ENCODE results near the gene CACNG1.
"Not testable (repeated sequence)": the region's sequence is repeated elsewhere in the genome, so short reads cannot be mapped to it uniquely, and the experiment has no call there.

The CACNG1 gene

GRCh38 chr17:67024736-67025135 lies 19.6 kb upstream of the CACNG1 start:
- FAIRE-seq, result no peak
- no peak for DNase-seq (ENCODE audit: insufficient read length, low spot score)

DNA sequence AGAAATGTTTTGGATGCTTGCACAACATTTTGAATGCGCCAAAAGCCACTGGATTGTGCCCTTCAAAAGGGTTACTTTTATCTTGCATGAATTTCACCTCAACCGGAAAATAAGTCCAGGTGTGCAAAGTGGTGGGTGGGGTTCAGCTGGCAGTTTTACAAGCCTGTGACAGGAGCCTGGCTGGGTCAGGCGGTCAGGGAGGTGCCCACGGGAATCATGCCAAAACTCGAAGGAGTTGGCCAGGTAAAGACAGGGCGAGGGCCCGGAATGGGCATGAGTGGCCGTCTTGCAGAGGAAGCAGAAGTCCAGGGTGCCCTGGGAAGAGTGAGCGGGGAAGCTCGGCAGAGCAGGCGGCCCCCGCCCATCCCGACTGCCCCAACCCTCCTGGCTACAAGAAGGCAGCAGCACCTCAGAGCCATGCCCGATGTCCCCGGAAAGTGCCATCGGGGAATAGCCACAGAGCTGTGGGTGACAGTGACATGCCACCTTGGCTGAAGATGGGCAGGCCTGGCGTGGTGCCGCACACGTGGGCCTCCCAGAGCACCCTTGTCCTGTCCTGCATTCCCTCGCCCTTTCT lies 19.1 kb upstream of the CACNG1 start:
- no peak for DNase-seq (ENCODE audit: insufficient read length, low spot score)

DNA sequence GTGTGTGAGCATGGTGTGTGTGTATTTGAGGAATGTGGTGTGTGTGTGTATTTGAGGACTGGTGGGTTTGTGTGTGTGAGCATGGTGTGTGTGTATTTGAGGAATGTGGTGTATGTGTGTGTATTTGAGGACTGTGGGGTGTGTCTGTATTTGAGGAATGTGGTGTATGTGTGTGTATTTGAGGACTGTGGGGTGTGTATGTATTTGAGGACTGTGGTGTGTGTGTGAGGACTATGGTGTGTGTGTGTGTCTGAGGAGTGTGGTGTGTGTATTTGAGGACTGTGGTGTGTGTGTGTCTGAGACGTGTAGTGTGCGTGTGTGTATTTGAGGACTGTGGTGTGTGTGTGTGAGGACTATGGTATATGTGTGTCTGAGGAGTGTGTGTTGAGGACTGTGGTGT lies 18.0 kb upstream of the CACNG1 start:
- no peak for DNase-seq (ENCODE audit: insufficient read length, low spot score)
- no peak for FAIRE-seq

More for the DNA sequence above, 19.1 kb upstream of the CACNG1 start:
- FAIRE-seq, result no peak

DNA sequence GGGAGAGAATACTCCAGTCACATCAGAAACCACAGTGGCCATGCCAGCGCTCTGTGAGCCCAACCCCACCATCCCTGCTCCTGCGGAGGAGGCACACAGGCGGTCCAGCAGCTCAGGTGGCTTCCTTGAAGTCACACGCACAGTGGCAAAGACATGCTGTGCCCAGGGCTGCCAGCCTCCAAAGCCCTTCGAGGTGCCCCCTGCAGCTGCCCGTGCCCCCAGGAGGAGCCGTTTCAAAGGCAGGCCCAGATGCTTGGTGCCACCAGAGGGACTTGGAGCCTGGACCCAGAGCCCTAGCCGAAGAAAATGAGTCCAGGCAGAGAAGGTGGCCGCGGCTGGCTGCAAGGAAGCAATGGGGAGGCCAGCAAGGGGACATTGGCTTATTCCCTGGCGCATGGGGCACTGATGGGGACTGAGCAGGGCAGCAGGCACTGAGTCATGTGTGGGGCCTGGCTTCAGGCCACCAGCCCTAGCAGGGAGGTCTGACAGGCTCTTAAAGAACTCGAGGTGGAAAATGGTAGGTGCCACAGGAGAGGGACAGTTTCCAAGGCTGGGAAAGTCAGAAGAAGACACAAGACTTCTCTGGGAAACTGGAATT lies 17.2 kb upstream of the CACNG1 start:
- FAIRE-seq (no peak), DNase-seq (ENCODE audit: insufficient read length, low spot score) (no peak)

DNA sequence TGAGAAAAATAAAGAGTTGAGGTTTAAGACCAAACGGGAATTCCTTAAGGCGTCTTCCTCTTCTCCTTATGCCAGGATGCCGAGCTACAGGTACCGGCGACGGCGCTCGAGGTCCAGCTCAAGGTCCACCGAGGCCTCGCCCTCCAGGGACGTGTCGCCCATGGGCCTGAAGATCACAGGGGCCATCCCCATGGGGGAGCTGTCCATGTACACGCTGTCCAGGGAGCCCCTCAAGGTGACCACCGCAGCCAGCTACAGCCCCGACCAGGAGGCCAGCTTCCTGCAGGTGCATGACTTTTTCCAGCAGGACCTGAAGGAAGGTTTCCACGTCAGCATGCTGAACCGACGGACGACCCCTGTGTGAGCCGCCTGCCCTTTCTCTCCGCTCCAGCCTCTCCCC lies 13.7 kb upstream of the CACNG1 start:
- FAIRE-seq, result no peak
- DNase-seq (ENCODE audit: insufficient read length, low spot score), result no peak

DNA sequence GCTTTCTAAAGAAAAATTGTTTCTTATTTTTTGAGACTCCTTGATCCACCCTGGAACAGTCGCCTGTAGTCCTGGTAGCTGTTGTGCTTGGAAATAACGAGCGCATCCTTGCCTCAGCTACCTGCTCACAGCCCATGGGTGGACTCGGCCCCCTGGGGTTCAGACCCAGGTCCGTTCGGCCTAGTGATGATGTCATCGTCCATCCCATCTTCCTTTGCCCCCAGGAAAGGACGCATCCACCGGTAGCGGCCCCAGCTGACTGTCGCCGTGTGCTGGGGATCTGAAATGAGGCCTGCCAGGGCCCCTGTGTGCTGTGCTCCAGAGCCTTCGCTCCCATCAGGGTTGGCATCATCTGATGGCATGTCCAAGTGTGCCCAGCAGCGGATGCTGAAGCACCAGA lies 12.0 kb upstream of the CACNG1 start:
- DNase-seq (ENCODE audit: insufficient read length, low spot score) (no peak), FAIRE-seq (no peak)

DNA sequence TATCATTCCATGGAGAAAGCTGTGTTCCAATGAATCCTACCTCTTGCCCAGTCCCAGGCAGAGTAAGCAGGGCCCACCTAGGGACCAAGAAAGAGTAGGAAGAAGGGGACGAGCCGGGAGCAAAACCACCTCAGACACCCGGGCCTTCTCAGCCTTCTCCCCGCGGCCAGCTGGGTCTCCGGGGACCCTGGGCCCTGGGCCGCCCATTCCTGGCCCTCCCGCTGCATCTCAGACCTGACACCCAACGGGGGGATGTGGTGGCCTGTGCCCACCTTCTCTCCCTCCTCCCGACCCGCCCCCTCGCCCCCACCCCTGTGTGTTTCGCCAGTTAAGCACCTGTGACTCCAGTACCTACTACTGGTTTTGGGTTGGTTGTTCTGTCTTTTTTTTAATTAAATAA lies 11.4 kb upstream of the CACNG1 start:
- DNase-seq (ENCODE audit: insufficient read length, low spot score), result no peak
- no peak for FAIRE-seq

GRCh38 chr17:67033613-67034012 lies 10.7 kb upstream of the CACNG1 start:
- no peak for DNase-seq (ENCODE audit: insufficient read length, low spot score)
- FAIRE-seq, result no peak

DNA sequence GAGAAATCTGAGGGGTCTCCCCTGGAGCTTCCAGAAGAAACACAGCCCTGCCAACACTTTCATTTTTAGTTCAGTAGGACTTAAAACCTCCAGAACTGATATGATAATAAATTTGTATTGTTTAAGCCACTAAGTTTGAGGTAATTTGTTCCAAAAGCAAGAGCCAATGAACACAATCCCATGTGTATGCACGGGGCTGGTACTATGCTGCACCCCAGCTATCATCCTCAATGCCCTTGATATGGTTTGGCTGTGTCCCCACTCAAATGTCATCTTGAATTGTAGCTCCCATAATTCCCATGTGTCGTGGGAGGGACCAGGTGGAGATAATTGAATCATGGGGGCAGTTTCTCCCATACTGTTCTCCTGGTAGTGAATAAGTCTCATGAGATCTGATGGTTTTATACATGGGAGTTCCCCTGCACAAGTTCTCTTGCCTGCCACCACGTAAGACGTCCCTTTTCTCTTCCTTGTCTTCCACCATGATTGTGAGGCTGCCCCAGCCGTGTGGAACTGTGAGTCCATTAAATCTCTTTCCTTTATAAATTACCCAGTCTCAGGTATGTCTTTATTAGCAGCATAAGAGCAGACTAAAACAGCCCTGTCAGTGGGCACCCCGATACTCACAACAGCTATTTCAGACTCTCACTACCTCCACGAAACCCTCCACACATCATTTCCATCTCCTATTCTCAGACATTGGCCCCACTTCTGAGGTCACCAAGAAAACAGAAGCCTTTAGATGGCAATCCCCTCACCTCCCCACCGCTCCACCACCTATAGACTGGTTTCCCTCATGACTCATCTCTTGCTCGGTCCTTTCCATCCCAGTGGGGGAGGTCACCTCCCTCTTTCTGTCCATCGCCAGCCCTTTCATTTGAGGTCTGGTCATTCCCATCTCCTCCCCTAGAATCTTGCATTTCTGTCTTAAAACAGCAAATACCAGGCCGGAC lies 8.9 kb upstream of the CACNG1 start:
- no peak for FAIRE-seq

GRCh38 chr17:67038861-67039365 lies 5.4 kb upstream of the CACNG1 start:
- DNase-seq (ENCODE audit: insufficient read length, low spot score) (no peak), FAIRE-seq (no peak)

More for the DNA sequence above, 8.9 kb upstream of the CACNG1 start:
- no peak for DNase-seq (ENCODE audit: insufficient read length, low spot score)

GRCh38 chr17:67040652-67041051 lies 3.7 kb upstream of the CACNG1 start:
- no peak for FAIRE-seq

DNA sequence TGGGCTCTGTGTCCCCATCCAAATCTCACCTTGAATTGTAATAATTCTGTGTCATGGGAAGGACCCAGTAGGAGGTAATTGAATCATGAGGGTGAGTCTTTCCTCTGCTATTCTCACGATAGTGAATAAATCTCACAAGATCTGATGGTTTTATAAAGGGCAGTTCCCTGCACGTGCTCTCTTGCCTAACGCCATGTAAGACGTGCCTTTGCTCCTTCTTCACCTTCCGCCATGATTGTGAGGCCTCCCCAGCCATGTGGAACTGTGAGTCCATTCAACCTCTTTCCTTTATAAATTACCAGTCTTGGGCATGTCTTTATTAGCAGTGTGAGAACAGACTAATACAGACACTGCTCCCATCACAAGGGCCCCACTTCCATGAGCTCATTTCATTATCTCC lies 3.2 kb upstream of the CACNG1 start:
- DNase-seq (ENCODE audit: insufficient read length, low spot score); FAIRE-seq: not testable (repeated sequence)

More at GRCh38 chr17:67040652-67041051, 3.7 kb upstream of the CACNG1 start:
- no peak for DNase-seq (ENCODE audit: insufficient read length, low spot score)

DNA sequence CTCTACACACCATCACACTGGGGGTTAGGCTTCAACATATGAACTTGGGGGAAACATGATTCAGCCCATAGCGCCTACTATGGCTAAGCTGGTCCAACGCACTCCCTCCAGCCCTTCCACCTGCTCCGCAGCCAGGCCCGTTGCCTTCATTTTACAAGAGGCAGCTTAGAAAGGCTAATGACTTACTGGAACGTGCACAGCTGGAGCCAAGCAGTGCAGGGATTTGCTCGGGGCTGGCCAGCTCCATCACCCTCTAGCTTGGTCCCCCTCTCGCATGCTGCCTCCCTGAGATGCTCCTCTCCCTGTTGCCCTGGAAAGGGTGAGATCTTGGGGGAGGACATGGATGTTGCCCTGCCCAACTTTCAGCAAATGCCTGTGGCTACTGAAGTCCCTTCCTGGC lies 2.8 kb upstream of the CACNG1 start:
- DNase-seq (ENCODE audit: insufficient read length, low spot score), result no peak
- FAIRE-seq, result no peak

DNA sequence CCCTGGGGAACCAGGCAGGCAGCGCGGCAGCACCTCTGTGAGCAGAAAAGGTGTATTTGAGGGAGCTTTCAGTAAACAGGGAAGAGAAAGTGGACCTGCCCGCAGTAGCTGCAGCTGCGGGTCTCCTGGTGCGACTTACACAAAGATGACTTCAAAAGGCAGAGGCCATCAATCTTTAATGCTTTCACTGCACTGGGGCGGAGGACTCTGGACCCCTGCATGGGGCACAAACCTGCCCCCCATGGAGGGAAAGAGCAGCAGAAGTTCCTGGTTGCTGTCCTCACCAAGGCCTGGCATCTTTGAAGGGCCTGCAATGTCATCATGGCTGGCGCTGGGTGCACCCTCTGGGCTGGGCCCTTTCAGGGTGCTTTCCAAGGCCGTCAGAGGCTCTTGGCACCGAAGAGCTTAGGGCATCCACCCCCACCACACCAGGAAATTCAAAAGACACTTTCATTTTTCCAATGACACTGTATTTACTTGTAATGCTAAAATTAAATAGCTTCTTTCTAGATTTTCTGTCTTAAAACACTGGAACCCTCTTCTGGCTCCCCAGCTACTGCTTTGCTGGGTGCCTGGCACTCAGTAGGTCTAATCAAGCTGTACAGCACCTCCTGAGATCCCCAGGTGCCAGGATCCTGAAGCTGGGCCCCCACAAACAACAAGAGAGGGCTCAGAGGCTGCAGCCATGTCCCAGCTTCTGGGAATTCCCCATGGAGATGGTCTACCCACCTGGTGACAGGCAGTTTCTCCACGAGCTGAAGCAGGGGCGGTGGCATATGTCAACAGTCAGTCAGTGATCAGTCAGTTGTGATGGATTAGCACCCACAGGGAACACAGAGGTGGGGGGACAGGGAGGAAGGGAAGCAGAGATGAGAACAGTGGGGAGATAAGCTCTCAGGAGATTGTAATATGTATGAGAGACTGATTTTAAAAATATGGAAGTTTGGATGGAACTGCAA lies 2.1 kb upstream of the CACNG1 start:
- DNase-seq (ENCODE audit: insufficient read length, low spot score) (no peak), FAIRE-seq (no peak)

GRCh38 chr17:67043283-67043682 lies 1.1 kb upstream of the CACNG1 start:
- DNase-seq (ENCODE audit: insufficient read length, low spot score) (no peak), FAIRE-seq (no peak)

DNA sequence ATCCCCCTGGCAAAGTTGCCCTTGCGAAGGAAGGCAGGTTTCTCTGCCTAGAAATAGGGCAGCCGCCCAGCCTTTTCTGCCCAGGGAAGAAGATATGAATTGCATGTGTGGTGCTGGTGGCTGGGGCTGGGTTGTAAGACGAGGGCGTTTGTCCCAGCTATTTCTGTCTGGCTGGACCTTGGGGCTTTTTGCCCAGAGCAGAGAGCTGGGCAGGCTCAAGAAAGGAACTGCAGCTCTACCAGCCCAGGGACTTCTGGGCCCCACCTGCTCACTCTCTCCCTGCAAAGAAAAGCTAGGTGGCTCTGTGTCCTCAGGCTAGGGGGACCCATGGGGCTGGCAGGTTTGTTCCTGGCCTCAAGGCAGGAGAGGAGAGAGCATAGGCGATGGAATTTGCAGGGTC lies 586 bp downstream of the CACNG1 start:
- DNase-seq (ENCODE audit: insufficient read length, low spot score) (no peak), FAIRE-seq (no peak)

- no peak for FAIRE-seq
- DNase-seq (ENCODE audit: insufficient read length, low spot score), result no peak
These were observed 2.0 kb downstream of the CACNG1 start for GRCh38 chr17:67046398-67046797.

DNA sequence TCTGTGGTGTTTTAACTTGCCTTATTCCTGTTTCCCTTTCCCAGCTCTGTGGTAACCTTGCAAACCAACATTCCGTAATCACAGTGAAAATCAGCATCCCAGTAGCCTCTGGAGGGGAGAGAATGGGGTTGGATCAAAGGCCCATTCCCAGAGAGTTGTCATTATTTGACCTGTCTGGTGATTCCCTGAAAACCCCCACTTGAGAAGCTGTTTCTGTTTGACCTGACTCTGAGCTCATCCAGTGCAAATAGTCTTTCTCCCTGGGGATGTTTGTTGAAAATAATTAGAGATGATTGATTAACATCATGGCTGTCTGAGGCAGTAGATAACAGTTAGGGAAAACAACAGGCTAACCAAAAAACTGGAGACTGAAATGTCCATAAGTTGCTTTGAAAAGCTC lies 3.0 kb downstream of the CACNG1 start:
- no peak for DNase-seq (ENCODE audit: insufficient read length, low spot score)
- FAIRE-seq, result no peak

DNA sequence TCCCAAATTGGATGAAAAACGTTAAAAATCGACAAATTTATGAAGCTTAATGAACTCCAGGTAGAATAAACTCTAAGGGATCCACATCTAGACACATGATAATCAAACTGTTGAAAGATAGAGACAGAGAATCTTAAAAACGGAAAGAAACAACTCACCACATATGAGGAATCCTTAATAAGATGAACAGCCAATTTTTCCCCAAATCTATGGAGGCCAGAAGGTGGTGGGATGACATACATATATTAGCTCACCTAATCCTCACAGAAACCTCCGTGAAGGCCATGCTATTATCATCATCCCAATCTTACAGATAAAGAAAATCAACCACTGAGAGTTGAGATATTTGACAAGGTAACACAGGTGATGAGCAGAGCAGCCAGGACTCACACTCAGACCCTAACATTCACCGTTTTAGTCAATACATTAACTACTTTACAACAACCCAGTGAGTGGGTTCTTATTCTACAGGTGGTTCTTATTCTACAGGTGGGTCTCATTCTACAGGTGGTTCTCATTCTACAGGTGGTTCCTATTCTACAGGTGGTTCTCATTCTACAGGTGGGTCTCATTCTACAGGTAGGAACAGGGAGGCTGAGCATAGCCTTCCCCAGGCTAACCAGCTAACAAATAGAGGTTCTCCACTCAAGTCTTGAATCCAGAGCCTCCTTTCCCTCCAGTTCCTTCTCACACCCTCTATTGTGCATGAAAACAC lies 4.8 kb downstream of the CACNG1 start:
- no peak for FAIRE-seq

GRCh38 chr17:67050066-67050465 lies 5.7 kb downstream of the CACNG1 start:
- DNase-seq (ENCODE audit: insufficient read length, low spot score) (no peak), FAIRE-seq (no peak)

More for the DNA sequence above, 4.8 kb downstream of the CACNG1 start:
- no peak for DNase-seq (ENCODE audit: insufficient read length, low spot score)

All from GM19239 (cell line).